AG04450 (cell line): ENCODE results near the gene CDYL2. TPM values are rescaled to one million over a fixed set of nuclear protein-coding genes. Genes with fewer than 3 reads are reported as not detected.

Experiments used
- CTCF ChIA-PET: fragments of 300-600, 350-600 bp; formaldehyde crosslinking; extraction: SDS; loops from one replicate; lab custom pipeline; 2022; ENCODE audit warnings: antibody characterized with exemption, inconsistent platforms; lab: Charles Lee
- POLR2A ChIA-PET: fragments of 350-600 bp; formaldehyde crosslinking; extraction: SDS; loops from one replicate; lab custom pipeline; 2021; ENCODE audit warnings: antibody characterized with exemption, inconsistent platforms; lab: Yijun Ruan, JAX
- DNase-seq: peaks from one replicate; pipeline ENCODE4 v3.0.0-alpha.2; 2011; ENCODE audit warnings: low read depth, low spot score
- H3K27ac ChIP-seq: one replicate; pipeline ENCODE4 v1.5.1; 2012; ENCODE audit warnings: low read depth, low read length, control low read depth
- H3K27me3 ChIP-seq: one replicate; pipeline ENCODE4 v1.6.0; 2012; ENCODE audit warnings: low read length; ENCODE audit not compliant: control insufficient read depth, insufficient read depth
- H3K4me3 ChIP-seq: 2 replicates; pipeline ENCODE4 v1.5.1; 2011; ENCODE audit warnings: mild to moderate bottlenecking, low read depth, low read length, control low read depth
- H3K9me3 ChIP-seq: 2 replicates; pipeline ENCODE4 v1.5.1; 2012; ENCODE audit warnings: low read length; ENCODE audit not compliant: control insufficient read depth, insufficient read depth
- polyA plus RNA-seq: library from polyadenylated mRNA; depleted of rRNA; stranded (reverse); fragments of >200 nt; gene quantifications from 2 replicates; pipeline ENCODE4 v1.2.3, GENCODE V29; 2011
- TF ChIP-seq, protein P1 (sequence below): IDR thresholded peaks from 2 replicates; pipeline ENCODE4 v1.5.1; 2011; ENCODE audit warnings: low read depth, low read length, control low read depth, inconsistent platforms

The CDYL2 gene
- polyA plus RNA-seq, 1 experiment = 2.3 TPM

DNA sequence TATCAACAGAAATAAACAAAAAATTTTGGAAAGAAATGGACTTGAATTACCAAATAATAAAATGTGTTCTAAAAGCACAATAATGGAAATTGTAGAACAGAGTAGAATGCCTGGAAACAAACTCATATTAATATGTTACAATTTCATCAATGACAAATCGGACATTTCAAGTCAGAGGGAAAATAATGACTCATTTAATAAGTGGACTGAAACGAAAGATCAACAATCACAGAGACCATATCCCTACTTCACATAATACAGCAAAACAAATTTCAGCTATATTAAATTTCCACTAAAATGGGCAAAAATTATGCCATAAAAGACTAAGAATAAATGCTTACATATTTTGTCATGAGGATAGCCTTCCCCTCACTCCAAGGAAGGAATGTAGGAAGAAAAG, 25.7 kb downstream of the CDYL2 start:
- Histone ChIP-seq H3K9me3 (no peaks in the 10 kb centered on the region), H3K27me3 (no peaks in the 10 kb centered on the region), H3K27ac (no peak overlapping the region), H3K4me3 (no peak overlapping the region)
- POLR2A ChIA-PET = no interaction called here
- no peak for DNase-seq
- TF ChIP-seq, protein P1, sequence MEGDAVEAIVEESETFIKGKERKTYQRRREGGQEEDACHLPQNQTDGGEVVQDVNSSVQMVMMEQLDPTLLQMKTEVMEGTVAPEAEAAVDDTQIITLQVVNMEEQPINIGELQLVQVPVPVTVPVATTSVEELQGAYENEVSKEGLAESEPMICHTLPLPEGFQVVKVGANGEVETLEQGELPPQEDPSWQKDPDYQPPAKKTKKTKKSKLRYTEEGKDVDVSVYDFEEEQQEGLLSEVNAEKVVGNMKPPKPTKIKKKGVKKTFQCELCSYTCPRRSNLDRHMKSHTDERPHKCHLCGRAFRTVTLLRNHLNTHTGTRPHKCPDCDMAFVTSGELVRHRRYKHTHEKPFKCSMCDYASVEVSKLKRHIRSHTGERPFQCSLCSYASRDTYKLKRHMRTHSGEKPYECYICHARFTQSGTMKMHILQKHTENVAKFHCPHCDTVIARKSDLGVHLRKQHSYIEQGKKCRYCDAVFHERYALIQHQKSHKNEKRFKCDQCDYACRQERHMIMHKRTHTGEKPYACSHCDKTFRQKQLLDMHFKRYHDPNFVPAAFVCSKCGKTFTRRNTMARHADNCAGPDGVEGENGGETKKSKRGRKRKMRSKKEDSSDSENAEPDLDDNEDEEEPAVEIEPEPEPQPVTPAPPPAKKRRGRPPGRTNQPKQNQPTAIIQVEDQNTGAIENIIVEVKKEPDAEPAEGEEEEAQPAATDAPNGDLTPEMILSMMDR = no peak
- CTCF ChIA-PET = interaction anchor here (1.1 kb wide), 1 partner anchor 251 kb away, joined by 3 read pairs; no protein-coding TSS in a partner anchor

DNA sequence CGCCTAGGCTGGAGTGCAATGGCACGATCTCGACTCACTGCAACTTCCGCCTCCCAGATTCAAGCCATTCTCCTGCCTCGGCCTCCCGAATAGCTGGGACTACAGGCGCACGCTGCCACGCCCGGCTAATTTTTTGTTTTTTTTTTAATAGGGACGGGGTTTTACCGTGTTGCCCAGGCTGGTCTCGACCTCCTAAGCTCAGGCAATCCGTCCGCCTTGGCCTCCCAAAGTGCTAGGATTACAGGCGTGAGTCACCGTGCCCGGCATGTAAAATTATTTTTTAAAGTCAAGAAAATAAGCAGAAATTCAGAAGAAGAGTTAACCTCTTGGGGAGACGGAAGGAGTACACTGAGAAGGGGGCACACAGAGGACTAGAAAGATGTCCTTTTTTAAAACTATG, 27.5 kb downstream of the CDYL2 start:
- TF ChIP-seq, protein P1 = no peak
- ChIA-PET POLR2A (no interaction called here), CTCF (interaction anchor here (0.6 kb wide), 1 partner anchor 35 kb away, joined by 3 read pairs; no protein-coding TSS in a partner anchor)
- Histone ChIP-seq H3K9me3 (no peaks in the 10 kb centered on the region), H3K27ac (no peak overlapping the region), H3K4me3 (no peak overlapping the region), H3K27me3 (no peaks in the 10 kb centered on the region)
- DNase-seq = no peak

DNA sequence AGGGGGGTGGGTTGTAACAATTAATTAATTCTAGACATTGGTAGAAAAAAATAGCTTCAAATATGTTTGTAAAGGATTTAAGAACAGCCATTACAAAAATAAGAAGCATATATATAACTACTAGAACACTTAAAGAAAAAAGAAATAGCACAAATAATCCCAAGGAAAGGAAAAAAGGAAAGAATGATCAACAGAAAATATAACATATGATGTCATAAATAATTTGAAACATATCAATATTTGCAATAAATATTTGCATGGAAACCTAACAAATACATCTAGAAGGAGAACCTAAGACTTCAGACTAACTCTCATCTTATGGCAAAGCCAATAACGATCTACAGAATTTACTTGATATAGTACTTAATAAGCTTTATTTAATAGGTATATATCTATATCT, 28.9 kb downstream of the CDYL2 start:
- DNase-seq = no peak
- POLR2A ChIA-PET = no interaction called here
- H3K27me3 ChIP-seq = no peaks in the 10 kb centered on the region
- H3K27ac ChIP-seq = no peak overlapping the region
- TF ChIP-seq, protein P1 = no peak
- CTCF ChIA-PET = interaction anchor here (1.4 kb wide), 1 partner anchor 50 kb away, joined by 3 read pairs; no protein-coding TSS in a partner anchor
- H3K4me3 ChIP-seq = no peak overlapping the region
- no peaks in the 10 kb centered on the region for H3K9me3 ChIP-seq

DNA sequence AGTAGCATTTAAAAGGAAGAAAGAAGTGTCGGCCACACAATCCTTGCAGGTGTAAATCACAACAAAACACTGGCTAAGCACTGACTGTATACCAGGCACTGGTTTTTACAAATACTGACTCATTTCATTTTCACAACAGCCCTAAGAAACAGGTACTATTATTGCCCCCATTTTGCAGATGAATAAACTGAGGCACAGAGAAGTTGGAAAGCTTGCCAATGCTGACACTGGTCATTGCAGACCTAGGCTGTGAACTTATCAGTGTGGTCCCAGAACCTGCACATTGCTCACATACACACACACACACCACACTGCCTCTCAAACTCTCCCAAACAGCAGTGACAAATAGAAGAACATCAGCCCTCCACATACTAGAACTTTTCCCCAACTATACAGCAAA, 37.6 kb downstream of the CDYL2 start:
- Histone ChIP-seq H3K27ac (no peak overlapping the region), H3K4me3 (no peak overlapping the region), H3K9me3 (no peaks in the 10 kb centered on the region), H3K27me3 (no peaks in the 10 kb centered on the region)
- DNase-seq = no peak
- TF ChIP-seq, protein P1 = no peak
- ChIA-PET CTCF (no interaction called here), POLR2A (no interaction called here)

DNA sequence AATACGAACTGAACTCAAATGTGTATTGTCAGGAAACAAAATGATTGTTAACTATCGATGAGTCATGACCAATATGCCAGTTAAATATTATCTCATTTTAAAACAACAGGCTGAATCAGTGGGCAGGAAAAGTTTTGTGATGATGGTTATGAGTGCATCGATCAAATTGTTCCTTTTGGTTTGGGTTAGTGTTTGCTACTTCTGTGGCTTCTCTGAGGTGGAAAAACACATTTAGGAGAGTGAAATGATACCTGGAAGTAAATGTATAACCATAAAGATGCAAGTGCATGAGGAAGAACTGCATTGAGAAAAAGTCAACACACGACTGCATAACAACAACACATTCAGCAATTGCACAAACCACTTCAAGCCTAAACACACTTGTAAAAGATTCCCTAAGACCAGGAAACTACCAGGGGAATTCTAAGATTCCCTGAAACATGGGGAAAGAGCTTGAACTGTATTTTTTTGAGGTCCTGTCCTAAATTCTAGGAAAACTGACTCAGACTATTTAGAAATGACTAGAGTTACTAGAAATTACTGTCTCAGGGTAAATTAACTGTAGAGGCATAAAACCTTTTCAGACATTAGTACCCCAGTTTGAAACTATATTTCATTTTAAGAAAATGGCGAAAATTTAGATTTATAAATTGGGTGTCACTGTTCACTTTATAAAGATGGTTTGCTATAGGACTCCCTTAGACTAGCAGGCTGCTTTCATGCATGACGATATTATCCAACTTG, 44.8 kb downstream of the CDYL2 start:
- Histone ChIP-seq H3K27ac (no peak overlapping the region), H3K4me3 (no peak overlapping the region), H3K27me3 (no peaks in the 10 kb centered on the region), H3K9me3 (no peaks in the 10 kb centered on the region)
- ChIA-PET POLR2A (no interaction called here), CTCF (no interaction called here)
- no peak for DNase-seq
- TF ChIP-seq, protein P1 = no peak
